OCI-LY3 (cell line): ENCODE results near the gene BCKDHB.

ENCODE experiments used
- CTCF ChIP-seq: fragments of 200-600, 300-600 bp; sonication (generic); IDR thresholded peaks from 2 replicates; pipeline ENCODE4 v1.5.1; 2014; ENCODE audit warnings: antibody characterized with exemption, low read length, low read depth
- EZH2phosphoT487 ChIP-seq: fragments of 200-600 bp; shearing (Covaris generic); IDR thresholded peaks from 2 replicates; pipeline ENCODE4 v1.6.1; 2018; ENCODE audit warnings: antibody characterized with exemption, mixed run types, low read depth

- TF ChIP-seq CTCF (no peak), EZH2phosphoT487 (no peak)
These were observed 98.9 kb downstream of the BCKDHB start for GRCh38 chr6:80205404-80205803.
